HG03469 (cell line): ENCODE data around the gene CYP2A7.
"Not testable (repeated sequence)": the region's sequence is repeated elsewhere in the genome, so short reads cannot be mapped to it uniquely, and the experiment has no call there.

Experiments used
- ATAC-seq: cut with Tn5 transposase; IDR thresholded peaks from one replicate; pipeline ENCODE4 v1.9.1; 2021; ENCODE audit warnings: mild to moderate bottlenecking, moderate library complexity, moderate number of reproducible peaks; ENCODE audit not compliant: unreplicated experiment

Gene CYP2A7

DNA sequence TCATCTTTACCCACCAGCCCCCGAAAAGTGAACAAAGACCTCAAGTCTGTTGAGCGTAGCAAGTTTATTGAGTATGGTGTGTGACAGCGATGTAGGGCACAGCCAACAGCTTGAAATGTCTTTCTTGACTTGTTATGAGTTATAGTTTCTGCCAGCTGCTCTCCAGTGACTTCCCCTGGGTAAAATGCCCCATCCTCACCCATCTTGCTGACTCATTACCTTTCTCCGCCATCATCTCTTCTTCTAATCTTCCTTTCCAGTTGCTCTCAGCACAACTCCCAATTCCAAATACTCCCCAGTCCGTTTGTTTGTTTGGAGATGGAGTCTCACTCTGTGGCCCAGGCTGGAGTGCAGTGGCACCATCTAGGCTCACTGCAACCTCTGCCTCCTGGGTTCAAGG lies 18.5 kb upstream of the CYP2A7 start:
- ATAC-seq = not testable (repeated sequence)

DNA sequence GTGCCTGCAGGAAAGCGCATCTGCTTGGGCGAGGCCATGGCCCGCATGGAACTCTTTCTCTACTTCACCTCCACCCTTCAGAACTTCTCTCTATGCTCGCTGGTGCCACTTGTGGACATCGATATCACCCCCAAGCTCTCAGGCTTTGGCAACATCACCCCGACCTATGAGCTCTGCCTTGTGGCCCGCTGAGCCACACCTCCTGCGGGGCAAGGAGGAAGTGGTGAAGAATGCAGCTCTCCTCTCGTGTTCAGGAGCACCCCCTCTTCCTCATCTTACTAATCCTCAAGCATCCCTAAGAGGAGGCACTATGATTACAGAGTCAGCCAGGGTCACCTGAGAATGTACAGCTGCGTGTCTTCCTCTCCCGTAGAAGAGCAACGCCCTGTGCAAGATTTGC lies 17.9 kb upstream of the CYP2A7 start:
- not testable (repeated sequence) for ATAC-seq

DNA sequence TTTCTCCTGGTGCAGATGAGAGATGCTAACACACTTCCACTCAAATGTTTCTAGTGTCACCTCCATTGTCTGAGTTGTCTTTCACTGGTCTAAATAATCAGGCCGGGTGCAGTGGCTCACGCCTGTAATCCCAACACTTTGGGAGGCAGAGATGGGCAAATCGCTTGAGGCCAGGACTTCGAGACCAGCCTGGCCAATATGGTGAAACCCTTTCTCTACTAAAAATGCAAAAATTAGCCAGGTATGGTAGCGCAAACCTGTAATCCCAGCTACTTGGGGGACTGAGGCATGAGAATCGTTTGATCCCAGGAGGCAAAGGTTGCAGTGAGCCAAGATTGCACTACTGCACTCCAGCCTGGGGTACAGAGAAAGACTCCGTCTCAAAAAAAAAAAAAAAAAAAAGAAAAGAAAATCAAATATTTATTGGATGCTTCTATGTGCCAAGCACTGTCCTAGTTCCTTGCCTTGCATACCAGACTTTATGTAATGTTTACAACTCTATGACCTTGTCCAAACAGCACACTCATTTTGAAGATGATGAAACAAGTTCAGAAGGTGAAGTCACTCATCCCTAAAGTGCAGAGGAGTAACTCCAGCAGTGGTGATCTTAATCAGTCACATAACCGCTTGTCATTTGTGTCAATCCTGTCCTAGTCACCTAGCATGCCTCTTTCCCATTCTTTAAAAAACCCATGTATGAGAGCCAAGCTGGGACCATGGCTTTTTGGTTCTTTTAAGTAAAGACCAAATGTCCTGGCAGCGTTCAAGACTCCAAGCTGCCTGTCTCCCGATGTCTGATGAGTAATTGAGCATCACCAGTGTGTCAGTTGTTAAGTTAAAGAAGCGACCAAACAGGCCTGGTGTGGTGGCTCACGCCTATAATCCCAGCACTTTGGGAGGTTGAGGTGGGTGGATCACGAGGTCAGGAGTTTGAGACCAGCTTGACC lies 15.1 kb upstream of the CYP2A7 start:
- ATAC-seq = not testable (repeated sequence)

DNA sequence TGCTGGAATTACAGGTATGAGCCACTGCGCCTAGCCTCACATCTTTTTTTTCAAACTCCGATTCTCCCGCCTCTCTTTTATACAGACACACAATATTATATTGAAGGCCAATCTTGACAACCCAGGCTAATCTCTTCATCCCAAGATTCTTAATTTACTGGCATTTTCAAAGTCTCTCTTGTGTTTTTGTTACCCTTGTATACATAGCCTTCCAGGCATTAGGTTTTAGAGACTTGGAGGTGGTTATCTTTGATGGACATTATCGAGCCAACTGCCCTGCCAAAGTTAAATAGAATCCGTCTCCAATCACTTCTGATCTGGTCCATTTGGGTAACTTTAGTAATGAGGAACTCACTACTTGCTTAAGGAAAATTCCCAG lies 14.4 kb upstream of the CYP2A7 start:
- no peak for ATAC-seq

DNA sequence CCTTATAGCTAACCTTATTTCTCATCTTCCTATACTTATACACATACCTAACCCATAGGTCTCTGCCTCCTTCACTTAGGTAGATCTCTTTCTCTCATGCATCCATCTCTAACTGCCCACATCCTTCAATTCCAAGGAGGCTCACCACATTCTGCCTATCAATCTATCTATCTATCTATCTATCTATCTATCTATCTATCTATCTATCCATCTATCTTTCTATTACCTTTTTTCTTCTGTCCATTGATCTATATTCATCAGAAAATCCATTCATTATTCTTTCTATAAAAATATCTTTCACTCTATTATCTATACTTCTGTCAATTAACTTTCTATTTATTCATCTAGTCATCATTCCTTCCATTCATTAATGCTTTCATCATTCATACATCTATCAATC lies 11.1 kb upstream of the CYP2A7 start:
- ATAC-seq = no peak

DNA sequence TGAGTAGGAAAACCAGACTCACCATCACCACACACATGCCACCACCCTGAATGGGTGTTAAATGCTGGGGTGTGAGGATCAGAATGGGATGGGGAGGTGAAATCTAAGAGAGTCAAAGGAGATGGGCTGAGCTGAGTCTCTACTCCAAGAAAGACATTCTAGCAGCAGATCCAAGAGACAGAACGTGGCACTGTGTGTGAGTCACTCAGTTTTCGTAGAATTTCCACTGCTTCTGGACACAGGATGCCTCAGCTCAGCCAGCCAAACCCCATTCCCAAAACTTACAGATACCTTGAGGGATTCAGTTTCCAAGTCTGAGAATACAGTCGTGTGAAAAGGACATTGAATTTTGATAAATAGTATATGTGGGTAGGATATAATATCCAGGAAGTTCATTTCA lies 7.3 kb upstream of the CYP2A7 start:
- no peak for ATAC-seq

DNA sequence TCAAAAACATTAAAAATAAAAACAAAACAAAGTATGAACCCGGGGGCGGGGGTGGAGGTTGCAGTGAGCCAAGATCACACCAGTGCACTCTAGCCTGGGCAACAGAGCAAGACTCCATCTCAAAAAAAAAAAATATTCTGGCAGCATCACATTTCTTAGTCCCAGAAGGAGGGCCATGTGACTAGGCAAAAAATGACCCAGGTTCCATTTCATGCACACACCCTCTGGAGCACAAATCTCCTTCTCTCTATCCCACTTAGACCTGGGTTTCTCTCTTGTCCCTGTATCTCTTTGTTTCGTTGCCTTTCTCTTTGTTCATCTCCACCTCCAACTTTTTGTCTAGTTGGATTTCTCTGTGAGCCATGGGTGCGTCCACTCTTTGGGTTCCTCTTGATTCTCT lies 6.2 kb upstream of the CYP2A7 start:
- no peak for ATAC-seq

DNA sequence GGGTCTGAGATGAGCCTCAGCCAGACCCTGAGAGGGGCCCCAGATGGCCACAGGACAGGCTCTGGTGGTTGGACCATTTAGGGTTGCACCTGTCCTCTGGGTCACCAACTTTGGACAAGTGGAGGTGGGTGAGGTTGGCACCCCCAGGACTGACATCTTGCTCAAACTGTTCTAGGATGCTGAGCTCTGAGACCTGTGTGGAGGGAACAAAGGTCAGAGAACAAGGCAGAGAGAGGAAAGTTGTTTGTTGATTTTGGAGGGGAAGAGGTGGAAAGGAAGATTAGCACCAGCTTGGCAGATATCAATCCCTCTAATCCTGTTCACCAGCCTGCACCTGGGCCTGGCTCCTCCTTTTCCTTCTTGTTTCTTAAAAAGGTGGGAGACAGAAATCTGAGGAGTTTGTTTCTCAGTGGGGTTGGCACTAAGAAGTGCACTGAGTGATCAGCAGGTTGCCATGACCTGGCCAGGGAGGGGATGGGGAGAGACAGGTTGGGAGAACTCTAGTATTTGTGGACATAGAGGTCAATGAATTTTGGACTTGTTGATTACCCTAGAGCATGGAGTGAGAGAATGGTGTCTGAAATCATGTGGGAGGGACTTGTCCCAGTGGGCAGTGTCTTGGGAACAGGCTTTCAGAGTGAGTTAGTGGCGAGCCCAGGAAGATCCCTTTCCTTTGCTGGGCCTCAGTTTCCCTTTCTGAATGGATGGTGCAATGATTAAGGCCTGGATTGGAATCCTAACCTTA lies 2.3 kb upstream of the CYP2A7 start:
- not testable (repeated sequence) for ATAC-seq

DNA sequence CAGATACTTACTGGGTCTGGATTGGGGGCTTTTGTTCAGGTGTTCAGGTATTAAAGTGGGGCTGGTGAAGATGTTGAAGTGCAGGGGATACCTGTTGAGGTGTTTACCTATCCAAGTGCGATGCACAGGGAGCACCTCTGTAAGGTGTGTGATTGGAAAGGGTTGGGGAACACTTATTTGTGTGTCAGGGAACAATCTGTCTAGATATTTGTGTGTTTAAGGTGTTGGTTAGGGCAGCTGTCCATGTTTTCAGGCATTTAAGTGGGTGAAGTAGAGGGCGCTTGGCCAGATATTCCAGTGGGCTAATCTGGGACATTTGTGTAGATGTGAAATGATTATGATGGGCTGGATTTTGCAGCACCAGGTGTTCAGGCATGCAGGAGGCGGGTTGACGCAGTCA lies 2.7 kb downstream of the CYP2A7 start:
- ATAC-seq = not testable (repeated sequence)

DNA sequence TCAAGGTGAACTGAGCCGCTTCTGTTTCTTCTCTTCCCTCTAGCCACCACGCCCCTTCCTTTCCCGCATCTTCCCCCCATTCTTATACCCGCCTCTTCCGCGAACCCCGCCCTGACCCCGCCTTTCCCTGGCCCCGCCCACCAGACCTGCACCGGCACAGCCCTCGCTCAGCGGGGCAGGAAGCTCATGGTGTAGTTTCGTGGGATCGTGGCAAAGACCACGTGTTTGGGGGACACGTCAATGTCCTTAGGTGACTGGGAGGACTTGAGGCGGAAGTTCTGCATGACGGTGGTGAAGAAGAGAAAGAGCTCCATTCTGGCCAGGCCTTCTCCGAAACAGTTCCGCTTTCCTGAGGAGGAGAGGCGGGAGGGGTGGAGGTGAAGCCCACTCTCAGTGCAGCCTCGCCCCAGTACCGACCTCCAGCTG lies 6.5 kb downstream of the CYP2A7 start:
- not testable (repeated sequence) for ATAC-seq

DNA sequence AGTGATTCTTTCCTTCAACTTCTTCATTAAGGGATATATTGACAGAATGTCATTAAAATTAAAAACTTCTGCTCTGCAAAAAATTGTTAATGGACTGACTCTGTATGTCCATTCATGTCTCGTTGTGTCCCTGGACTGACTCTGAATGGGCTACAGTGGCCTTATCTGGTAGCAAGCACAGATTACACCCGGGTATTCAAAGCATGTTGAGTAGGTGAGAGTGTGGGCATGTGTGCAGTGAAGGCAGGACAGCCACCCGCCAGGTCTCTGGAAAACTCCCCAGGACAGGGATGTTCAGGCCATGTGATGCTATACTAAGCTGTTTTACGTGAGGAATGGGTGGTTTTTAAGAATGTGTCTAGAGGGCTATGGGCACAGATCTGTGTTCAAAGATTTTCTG lies 7.2 kb downstream of the CYP2A7 start:
- ATAC-seq = not testable (repeated sequence)

DNA sequence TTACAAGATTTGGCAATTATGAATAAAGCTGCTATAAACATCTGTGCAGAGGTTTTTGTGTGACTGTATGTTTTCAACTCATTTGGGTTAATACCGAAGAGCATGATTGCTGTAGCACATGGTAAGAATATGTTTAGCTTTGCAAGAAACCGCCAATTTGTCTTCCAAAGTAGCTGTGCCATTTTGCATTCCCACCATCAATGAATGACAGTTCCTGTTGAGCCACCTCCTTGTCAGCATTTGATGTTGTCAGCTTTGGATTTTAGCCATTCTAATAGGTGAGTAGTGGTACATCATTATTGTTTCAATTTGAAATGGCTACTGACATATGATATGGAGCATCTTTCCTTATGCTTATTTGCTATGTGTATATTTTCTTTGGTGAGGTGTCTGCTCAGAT lies 8.2 kb downstream of the CYP2A7 start:
- ATAC-seq = not testable (repeated sequence)

DNA sequence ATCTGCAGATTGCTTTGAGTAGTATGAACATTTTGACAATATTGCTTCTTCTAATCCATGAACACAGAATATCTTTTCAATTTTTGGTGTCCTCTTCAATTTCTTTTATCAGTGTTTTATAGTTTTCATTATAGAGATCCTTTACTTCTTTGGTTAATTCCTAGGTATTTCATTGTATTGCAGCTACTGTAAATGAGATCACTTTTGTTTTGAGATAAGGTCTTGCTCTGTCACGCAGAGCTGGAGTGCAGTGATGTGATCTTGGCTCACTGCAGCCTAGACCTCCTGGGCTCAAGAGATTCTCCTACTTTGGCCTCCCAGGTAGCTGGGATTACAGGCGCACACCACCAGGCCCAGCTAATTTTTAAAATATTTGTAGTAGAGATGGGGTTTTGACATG lies 9.8 kb downstream of the CYP2A7 start:
- no peak for ATAC-seq

DNA sequence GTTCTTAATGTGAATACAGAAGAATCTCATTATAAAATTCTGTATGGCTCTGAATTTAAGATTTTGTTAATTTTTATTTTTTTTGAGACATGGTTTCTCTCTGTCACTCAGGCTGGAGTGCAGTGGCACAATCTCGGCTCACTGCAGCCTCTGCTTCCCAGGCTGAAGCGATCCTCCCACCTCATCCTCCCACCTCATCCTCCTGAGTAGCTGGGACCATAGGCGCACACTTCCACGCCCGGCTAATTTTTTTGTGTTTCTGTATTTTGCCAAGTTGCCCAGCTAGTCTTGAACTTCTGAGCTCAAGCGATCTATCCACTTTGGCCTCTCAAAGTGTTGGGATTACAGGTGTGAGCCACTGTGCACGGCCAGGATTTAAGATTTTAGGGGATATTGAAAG lies 14.3 kb downstream of the CYP2A7 start:
- ATAC-seq = no peak

DNA sequence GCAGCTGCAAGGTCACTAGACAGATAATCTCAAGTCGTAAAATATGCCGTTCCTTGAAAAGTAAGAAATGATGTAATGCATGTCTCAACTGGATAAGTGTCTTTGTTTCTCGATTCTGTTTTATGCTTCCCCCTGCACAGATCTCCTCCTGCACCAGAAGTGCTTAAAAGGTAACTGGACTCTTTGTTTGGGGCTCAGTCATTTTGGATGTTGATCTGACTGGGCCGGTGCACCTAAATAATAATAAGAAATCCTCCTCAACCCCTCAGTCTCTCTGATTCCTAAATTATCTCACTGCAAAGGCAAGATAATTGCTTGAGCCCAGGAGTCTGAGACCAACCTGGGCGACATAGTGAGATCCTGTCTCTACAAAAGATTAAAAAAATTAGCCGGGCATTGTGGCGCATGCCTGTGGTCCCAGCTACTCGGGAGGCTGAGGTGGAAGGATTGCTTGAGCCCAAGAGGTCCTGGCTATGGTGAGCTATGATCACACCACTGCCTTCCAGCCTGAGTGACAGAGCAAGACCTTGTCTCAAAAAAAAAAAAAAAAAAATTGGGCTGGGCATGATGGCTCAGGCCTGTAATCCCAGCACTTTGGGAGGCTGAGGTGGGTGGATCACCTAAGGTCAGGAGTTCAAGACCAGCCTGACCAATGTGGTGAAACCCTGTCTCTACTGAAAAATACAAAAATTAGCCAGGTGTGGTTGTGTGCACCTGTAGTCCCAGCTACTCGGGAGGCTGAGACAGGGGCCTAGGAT lies 17.1 kb downstream of the CYP2A7 start:
- not testable (repeated sequence) for ATAC-seq

DNA sequence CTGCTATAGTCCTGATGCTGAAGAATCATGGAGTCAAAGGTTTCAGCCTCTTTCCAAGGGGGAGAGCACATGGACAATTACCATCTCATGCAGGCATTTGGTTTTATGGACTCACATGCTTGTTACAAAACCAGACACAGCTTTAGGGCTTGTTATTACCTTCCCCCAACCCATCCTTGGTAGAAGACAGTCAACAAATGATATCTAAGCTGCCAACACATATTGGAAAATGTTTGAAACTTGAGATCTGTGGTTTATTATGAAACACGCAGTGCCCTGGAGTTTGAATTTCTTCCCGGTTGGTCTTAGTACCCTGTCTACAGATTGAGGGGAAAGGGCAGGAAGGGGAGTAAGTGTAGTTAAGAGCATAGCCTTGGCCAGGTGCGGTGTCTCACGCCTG lies 19.2 kb downstream of the CYP2A7 start:
- no peak for ATAC-seq

DNA sequence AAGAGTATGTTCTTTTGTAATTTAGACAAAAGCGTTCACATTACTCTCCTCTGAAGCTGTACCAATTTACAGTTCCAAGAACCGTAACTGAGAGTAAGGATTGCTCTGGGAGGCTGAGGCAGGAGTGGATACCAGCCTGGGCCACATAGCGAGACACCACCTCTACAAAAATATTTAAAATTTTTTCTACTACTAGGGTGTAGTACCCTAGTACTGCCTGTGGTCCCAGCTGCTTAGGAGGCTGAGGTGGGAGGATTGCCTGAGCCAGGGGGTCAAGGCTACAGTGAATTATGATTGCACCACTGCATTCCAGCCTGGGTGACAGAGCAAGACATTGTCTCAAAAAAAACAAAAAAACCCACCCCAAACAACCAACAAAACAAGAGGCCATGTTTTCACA lies 19.7 kb downstream of the CYP2A7 start:
- ATAC-seq = no peak

DNA sequence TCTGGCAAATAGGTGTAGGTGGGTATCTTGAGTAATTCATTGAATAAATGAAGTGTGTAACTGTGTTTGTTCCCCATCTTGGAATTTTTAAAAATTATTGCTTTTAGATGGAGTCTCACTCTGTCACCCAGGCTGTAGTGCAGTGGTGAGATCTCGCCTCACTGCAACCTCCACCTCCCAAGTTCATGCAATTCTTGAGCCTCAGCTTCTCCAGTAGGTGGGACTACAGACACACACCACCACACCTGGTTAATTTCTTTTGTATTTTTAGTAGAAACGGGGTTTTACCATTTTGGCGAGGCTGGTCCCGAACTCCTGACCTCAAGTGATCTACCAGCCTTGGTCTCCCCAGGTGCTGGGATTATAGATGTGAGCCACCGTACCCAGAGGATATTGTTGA lies 23.9 kb downstream of the CYP2A7 start:
- no peak for ATAC-seq

DNA sequence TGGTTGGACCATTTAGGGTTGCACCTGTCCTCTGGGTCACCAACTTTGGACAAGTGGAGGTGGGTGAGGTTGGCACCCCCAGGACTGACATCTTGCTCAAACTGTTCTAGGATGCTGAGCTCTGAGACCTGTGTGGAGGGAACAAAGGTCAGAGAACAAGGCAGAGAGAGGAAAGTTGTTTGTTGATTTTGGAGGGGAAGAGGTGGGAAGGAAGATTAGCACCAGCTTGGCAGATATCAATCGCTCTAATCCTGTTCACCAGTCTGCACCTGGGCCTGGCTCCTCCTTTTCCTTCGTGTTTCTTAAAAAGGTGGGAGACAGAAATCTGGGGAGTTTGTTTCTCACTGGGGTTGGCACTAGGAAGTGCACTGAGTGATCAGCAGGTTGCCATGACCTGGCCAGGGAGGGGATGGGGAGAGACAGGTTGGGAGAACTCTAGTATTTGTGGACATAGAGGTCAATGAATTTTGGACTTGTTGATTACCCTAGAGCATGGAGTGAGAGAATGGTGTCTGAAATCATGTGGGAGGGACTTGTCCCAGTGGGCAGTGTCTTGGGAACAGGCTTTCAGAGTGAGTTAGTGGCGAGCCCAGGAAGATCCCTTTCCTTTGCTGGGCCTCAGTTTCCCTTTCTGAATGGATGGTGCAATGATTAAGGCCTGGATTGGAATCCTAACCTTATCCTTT lies 29.4 kb downstream of the CYP2A7 start:
- not testable (repeated sequence) for ATAC-seq

DNA sequence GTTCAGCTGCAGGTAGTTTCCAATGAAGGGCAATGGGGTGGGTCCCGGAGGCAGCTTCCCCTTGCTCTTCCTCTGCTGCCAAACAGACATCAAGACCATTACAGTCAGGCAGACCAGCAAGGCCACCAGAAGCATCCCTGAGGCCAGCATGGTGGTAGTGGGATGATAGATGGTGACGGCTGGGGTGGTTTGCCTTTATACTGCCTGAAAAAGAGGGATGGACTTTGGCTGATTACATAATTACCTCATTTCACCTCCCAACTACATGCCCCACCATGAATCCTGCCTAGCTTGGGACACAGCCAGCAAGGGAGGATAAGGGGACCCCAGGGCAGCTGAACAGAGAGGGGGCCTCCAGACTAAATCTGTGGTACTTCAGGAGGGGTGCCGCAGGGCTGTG lies 31.8 kb downstream of the CYP2A7 start, which contains the start of gene CYP2A6:
Gene CYP2A6, minus strand, starts transcription at position 171 of the 400 bp plus-strand sequence. Its CDS starts 21 bp downstream, at position 150.
- not testable (repeated sequence) for ATAC-seq
